PFSK-1 (cell line): ENCODE measurements around the gene CCDC12.

ENCODE experiments used
- FOXP2 ChIP-seq: optimal IDR thresholded peaks from 2 replicates; pipeline ENCODE3; 2011; ENCODE audit warnings: borderline replicate concordance, control low read depth, inconsistent platforms; ENCODE audit not compliant: insufficient read depth; ENCODE audit errors: extremely low read length, extremely low read depth
- POLR2AphosphoS5 ChIP-seq: IDR thresholded peaks from 2 replicates; pipeline ENCODE4 v1.6.1; 2012; ENCODE audit warnings: low read depth, mild to moderate bottlenecking, control low read depth, low read length, moderate library complexity
- REST ChIP-seq, 2 experiments: IDR thresholded peaks; 2 replicates each; pipeline versions ENCODE4 v1.6.1 to v1.8.0; 2011 to 2012; ENCODE audit warnings: low read depth in 2 of 2, low read length in 2 of 2, control low read depth in 1 of 2, inconsistent platforms in 1 of 2, mild to moderate bottlenecking in 1 of 2, moderate library complexity in 1 of 2; ENCODE audit not compliant: insufficient read depth in 1 of 2
- SIN3A ChIP-seq: IDR thresholded peaks from 2 replicates; pipeline ENCODE4 v1.6.1; 2012; ENCODE audit warnings: mild to moderate bottlenecking, low read length, moderate library complexity, borderline replicate concordance; ENCODE audit not compliant: insufficient read depth
- TAF1 ChIP-seq: IDR thresholded peaks from 2 replicates; pipeline ENCODE4 v1.6.1; 2012; ENCODE audit warnings: low read length, control low read depth, borderline replicate concordance; ENCODE audit not compliant: insufficient read depth

The CCDC12 gene

GRCh38 chr3:46979958-46980497, 3.5 kb upstream of the CCDC12 start:
- TF ChIP-seq TAF1 (no peak), SIN3A (no peak), REST (IDR thresholded peaks at IDR 0.05; ENCODE audit: insufficient read depth in 1 of 2, low read depth in 2 of 2, low read length in 2 of 2) (no peak), FOXP2 (no peak), POLR2AphosphoS5 (no peak)

- TF ChIP-seq SIN3A (no peak), TAF1 (peak; percentile 75; the same call in 1 of the 2 replicates), POLR2AphosphoS5 (peak; percentile 24; the same call in 1 of the 2 replicates), REST (IDR thresholded peaks at IDR 0.05; ENCODE audit: insufficient read depth in 1 of 2, low read depth in 2 of 2, low read length in 2 of 2) (peak in 1 of 2 experiments; percentile 13; a peak in 1 of 4 replicates), FOXP2 (no peak)
Observed at GRCh38 chr3:46978985-46979944, 2.7 kb upstream of the CCDC12 start, which contains the start of gene NBEAL2. Gene NBEAL2, plus strand, starts transcription at chr3:46979666. Its CDS starts 196 bp downstream, at chr3:46979862.

DNA sequence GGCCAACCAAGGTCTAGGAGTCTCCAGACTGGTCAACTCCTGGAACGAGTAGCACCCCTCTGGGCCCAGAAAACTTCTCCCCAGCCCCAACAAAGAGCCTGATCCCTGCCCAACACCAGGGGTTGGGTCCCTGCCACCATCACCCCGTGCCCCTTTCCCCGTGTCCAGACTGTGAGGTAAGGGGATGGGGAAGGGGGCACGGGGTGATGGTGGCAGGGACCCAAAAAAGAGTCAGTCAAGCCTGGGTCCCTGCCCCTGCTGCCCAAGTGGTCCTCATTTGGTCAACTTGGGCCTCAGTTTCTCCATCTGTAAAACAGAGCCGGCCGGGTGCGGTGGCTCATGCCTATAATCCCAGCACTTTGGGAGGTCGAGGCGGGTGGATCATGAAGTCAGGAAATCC, 1.8 kb upstream of the CCDC12 start:
- TF ChIP-seq REST (IDR thresholded peaks at IDR 0.05; ENCODE audit: insufficient read depth in 1 of 2, low read depth in 2 of 2, low read length in 2 of 2) (no peak), TAF1 (no peak), FOXP2 (no peak), SIN3A (no peak), POLR2AphosphoS5 (no peak)

DNA sequence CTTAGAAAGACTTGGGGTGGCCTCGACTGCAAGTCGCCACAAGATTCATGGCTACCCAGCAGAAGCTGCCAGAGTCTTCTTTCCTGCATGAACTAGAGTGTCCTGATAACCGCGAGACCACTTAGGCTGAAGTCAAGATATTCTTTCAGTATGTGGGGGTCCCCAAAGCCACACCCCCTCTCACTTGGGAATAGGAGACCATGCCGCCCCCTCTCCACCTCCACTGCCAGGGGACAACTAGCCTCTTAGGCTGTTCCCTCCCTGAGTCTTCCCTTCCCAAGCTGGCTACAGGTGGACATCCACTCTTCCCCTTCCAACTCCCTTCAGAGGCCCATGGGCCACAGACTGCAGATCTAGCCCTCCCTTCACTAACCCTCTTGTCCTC, 1.3 kb upstream of the CCDC12 start:
- TF ChIP-seq TAF1 (no peak), FOXP2 (no peak), POLR2AphosphoS5 (no peak), REST (IDR thresholded peaks at IDR 0.05; ENCODE audit: insufficient read depth in 1 of 2, low read depth in 2 of 2, low read length in 2 of 2) (no peak), SIN3A (no peak)
